HCT116 (cell line): ENCODE data around the gene RAB37. TPM values are rescaled to one million over a fixed set of nuclear protein-coding genes. Genes with fewer than 3 reads are reported as not detected.

Experiments used
- ATAC-seq: fragments of 200-7000 bp; cut with Tn5 transposase; 2 replicates; pipeline ENCODE4 v1.9.1; 2020; ENCODE audit warnings: mild to moderate bottlenecking, moderate library complexity
- BruUV-seq: library from RNA; stranded (reverse); fragments of 400-500 nt; replicated peaks from 2 replicates; lab custom pipeline; 2021; lab: Mats Ljungman, UMichigan
- CTCF ChIA-PET: fragments of 300-600 bp; sonication (Branson Sonifier 250); formaldehyde crosslinking; loops from one replicate; lab custom pipeline; 2021; ENCODE audit warnings: antibody characterized with exemption; lab: Charles Lee
- POLR2A ChIA-PET: fragments of 300-600, 350-600 bp; sonication (Branson Sonifier 250); formaldehyde crosslinking; loops from one replicate; lab custom pipeline; 2021; ENCODE audit warnings: antibody characterized with exemption; lab: Charles Lee
- RAD21 ChIA-PET, 2 experiments: fragments of 300-600 bp; sonication (Branson Sonifier 250); formaldehyde crosslinking; loops; one replicate each; lab custom pipeline; 2023; ENCODE audit warnings: low total read pairs in 2 of 2; ENCODE audit not compliant: uncharacterized antibody in 2 of 2, unreplicated experiment in 2 of 2, low non-redundant PET in 1 of 2; lab: Charles Lee
- DNase-seq: peaks from one replicate; pipeline ENCODE4 v3.0.0-alpha.2; 2010; ENCODE audit warnings: low read depth, low spot score
- H2AFZ ChIP-seq: fragments of 200-600 bp; shearing (Covaris generic), sonication (generic); 2 replicates; pipeline ENCODE4 v1.6.1; 2017; ENCODE audit warnings: low read depth, mixed run types, mixed read lengths, antibody characterized with exemption, low read length; ENCODE audit not compliant: poor library complexity, severe bottlenecking
- H3K27ac ChIP-seq: 2 replicates; pipeline ENCODE4 v1.5.1; 2012; ENCODE audit warnings: low read depth, low read length
- H3K27me3 ChIP-seq: fragments of 200-600 bp; sonication (generic); 2 replicates; pipeline ENCODE4 v1.6.1; 2016; ENCODE audit warnings: mixed run types, low read length, mixed read lengths; ENCODE audit not compliant: insufficient read depth
- H3K36me3 ChIP-seq, 2 experiments: fragments of 200-500 bp in 1 of 2; fragments of 200-600 bp in 1 of 2; sonication (Bioruptor generic) in 1 of 2; sonication (generic) in 1 of 2; 2 replicates each; pipeline versions ENCODE4 v1.5.1 to v1.6.1; 2014 to 2016; ENCODE audit warnings: low read length in 2 of 2, inconsistent platforms in 1 of 2, mixed read lengths in 1 of 2, mixed run types in 1 of 2; ENCODE audit not compliant: insufficient read depth in 2 of 2, control insufficient read depth in 1 of 2
- H3K4me1 ChIP-seq, 2 experiments: fragments of 200-600 bp in 1 of 2; sonication (generic) in 1 of 2; 2 replicates each; pipeline versions ENCODE4 v1.5.1 to v1.6.1; 2012 to 2017; ENCODE audit warnings: low read length in 2 of 2, inconsistent platforms in 1 of 2, mild to moderate bottlenecking in 1 of 2, mixed read lengths in 1 of 2, mixed run types in 1 of 2, moderate library complexity in 1 of 2; ENCODE audit not compliant: insufficient read depth in 2 of 2, control insufficient read depth in 1 of 2
- H3K4me2 ChIP-seq: fragments of 200-600 bp; sonication (generic); 2 replicates; pipeline ENCODE4 v1.6.1; 2017; ENCODE audit warnings: mixed run types, low read length, mixed read lengths
- H3K4me3 ChIP-seq, 2 experiments: fragments of 200-600 bp in 1 of 2; sonication (generic) in 1 of 2; replicated peaks in 1 of 2; 2 replicates each; pipeline ENCODE4 v1.5.1; 2011 to 2016; ENCODE audit warnings: low read length in 2 of 2, control low read depth in 1 of 2, low read depth in 1 of 2, mild to moderate bottlenecking in 1 of 2, mixed read lengths in 1 of 2, mixed run types in 1 of 2
- H3K79me2 ChIP-seq: fragments of 200-600 bp; sonication (generic); 2 replicates; pipeline ENCODE4 v1.6.1; 2017; ENCODE audit warnings: mild to moderate bottlenecking, mixed run types, low read length, moderate library complexity, mixed read lengths; ENCODE audit not compliant: insufficient read depth
- H3K9ac ChIP-seq: fragments of 200-600 bp; sonication (generic); 2 replicates; pipeline ENCODE4 v1.6.1; 2016; ENCODE audit warnings: low read length, mixed read lengths
- H3K9me2 ChIP-seq: fragments of 200-600 bp; sonication (generic), shearing (Covaris generic); 2 replicates; pipeline ENCODE4 v1.6.1; 2017; ENCODE audit warnings: mixed run types, mild to moderate bottlenecking, moderate library complexity; ENCODE audit not compliant: insufficient read depth
- H3K9me3 ChIP-seq, 2 experiments: fragments of 200-500 bp in 1 of 2; fragments of 200-600 bp in 1 of 2; sonication (Bioruptor generic) in 1 of 2; sonication (generic) in 1 of 2; 2 replicates each; pipeline ENCODE4 v1.6.1; 2014 to 2017; ENCODE audit warnings: low read length in 2 of 2, mixed read lengths in 2 of 2, inconsistent platforms in 1 of 2, low read depth in 1 of 2, mild to moderate bottlenecking in 1 of 2, mixed run types in 1 of 2, moderate library complexity in 1 of 2; ENCODE audit not compliant: control insufficient read depth in 1 of 2, insufficient read depth in 1 of 2
- H4K20me1 ChIP-seq: fragments of 200-600 bp; sonication (generic), shearing (Covaris generic); 2 replicates; pipeline ENCODE4 v1.6.1; 2017; ENCODE audit warnings: mixed run types, mild to moderate bottlenecking, moderate library complexity; ENCODE audit not compliant: insufficient read depth
- POLR2AphosphoS5 ChIP-seq: IDR thresholded peaks from 2 replicates; pipeline ENCODE4 v1.6.1; 2011; ENCODE audit warnings: mild to moderate bottlenecking, low read depth, low read length, moderate library complexity
- RAD21 ChIP-seq: IDR thresholded peaks from 2 replicates; pipeline ENCODE4 v1.6.1; 2012; ENCODE audit warnings: low read depth, mild to moderate bottlenecking
- TCF7L2 ChIP-seq: IDR thresholded peaks from 2 replicates; pipeline ENCODE4 v1.7.0; 2011; ENCODE audit warnings: borderline replicate concordance, inconsistent platforms; ENCODE audit not compliant: insufficient read depth, insufficient read length; ENCODE audit errors: extremely low read depth
- intact Hi-C: fragments of 100-400 bp; cut with micrococcal nuclease; formaldehyde crosslinking; loops from 2 replicates; pipeline ENCODE4 v1.10.0; 2022
- total RNA-seq: library from RNA; stranded (reverse); gene quantifications from one replicate; pipeline ENCODE4 v1.2.1, GENCODE V29; 2021; ENCODE audit not compliant: unreplicated experiment
- TF ChIP-seq, protein P1 (sequence below): IDR thresholded peaks from 2 replicates; pipeline ENCODE4 v1.6.1; 2011; ENCODE audit warnings: mild to moderate bottlenecking, low read length, moderate library complexity; ENCODE audit not compliant: insufficient replicate concordance; ENCODE audit errors: extremely low read depth

RAB37 gene
- total RNA-seq, 1 experiment from 2014 or later: 8.2 TPM

DNA sequence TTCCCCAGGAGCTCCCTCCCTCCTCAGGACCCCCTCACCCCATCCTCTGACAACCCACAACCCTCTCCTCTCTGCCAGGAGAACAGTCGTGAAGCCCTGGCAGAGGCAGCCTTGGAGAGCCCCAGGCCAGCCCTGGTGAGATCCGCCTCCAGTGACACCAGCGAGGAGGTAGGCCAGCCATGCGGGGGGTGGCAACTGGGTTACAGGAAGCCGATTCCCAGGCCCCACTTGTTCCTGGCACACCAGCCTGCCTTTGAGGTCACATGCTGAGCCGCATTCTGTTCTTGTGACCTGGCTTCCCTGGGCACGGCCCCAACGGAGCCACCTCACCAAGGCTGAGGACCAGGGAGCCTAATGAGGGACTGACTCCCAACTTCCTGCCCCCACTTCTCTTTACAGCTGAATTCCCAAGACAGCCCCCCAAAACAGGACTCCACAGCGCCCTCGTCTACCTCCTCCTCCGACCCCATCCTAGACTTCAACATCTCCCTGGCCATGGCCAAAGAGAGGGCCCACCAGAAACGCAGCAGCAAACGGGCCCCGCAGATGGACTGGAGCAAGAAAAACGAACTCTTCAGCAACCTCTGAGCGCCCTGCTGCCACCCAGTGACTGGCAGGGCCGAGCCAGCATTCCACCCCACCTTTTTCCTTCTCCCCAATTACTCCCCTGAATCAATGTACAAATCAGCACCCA, 31.2 kb downstream of the RAB37 start:
- peak; percentile 11; the same call in 1 of the 2 replicates for ATAC-seq
- Histone ChIP-seq H3K36me3 (peaks cover 15 to 37% of the 10 kb centered on the region in 2 experiments; a peak in 3 of 4 replicates), H3K4me2 (peak overlapping the region; percentile 39), H4K20me1 (no peaks in the 10 kb centered on the region), H3K9me3 (no peaks in the 10 kb centered on the region), H3K9ac (peak overlapping the region; percentile 24; the same call in 1 of the 2 replicates), H2AFZ (no peak overlapping the region), H3K27ac (peak overlapping the region; percentile 9; the same call in 1 of the 2 replicates), H3K9me2 (no peaks in the 10 kb centered on the region), H3K4me1 (peaks cover 3 to 24% of the 10 kb centered on the region in 2 experiments; a peak in 2 of 4 replicates), H3K27me3 (no peaks in the 10 kb centered on the region), H3K79me2 (peaks cover 13% of the 10 kb centered on the region; the same call in 1 of the 2 replicates), H3K4me3 (no peak overlapping the region)
- ChIA-PET POLR2A (no interaction called here), CTCF (interaction anchor here (1.4 kb wide), 1 partner anchor 23 kb away, joined by 3 read pairs; no protein-coding TSS in a partner anchor), RAD21 (no interaction called here)
- DNase-seq: no peak
- TF ChIP-seq RAD21 (no peak), POLR2AphosphoS5 (peak; percentile 23; the same call in 1 of the 2 replicates)
- BruUV-seq: no TSS peak
- intact Hi-C loops: no loop called here

DNA sequence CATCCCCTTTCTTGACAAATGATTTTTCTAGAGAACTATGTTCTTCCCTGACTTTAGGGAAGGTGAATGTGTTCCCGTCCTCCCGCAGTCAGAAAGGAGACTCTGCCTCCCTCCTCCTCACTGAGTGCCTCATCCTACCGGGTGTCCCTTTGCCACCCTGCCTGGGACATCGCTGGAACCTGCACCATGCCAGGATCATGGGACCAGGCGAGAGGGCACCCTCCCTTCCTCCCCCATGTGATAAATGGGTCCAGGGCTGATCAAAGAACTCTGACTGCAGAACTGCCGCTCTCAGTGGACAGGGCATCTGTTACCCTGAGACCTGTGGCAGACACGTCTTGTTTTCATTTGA, 31.7 kb downstream of the RAB37 start:
- ATAC-seq (no peak; the same call in 1 of the 2 replicates), DNase-seq (no peak)
- ChIA-PET CTCF (interaction anchor here (1.2 to 4.8 kb wide), 3 partner anchors 23 to 111 kb away, joined by 5 to 55 read pairs (median 7); partner anchors contain the start of gene RAB37), POLR2A (interaction anchor here (2.3 kb wide), 1 partner anchor 9 kb away, joined by 7 read pairs; no protein-coding TSS in a partner anchor), RAD21 (no interaction called here)
- TSS peak; percentile 50 for BruUV-seq
- H3K4me2 ChIP-seq: no peak overlapping the region
- H3K27ac ChIP-seq: no peak overlapping the region
- H3K9ac ChIP-seq: 0 out of 2 replicates have a peak overlapping the region, but pooled peaks have one; percentile 24
- peaks cover 3 to 24% of the 10 kb centered on the region in 2 experiments; a peak in 2 of 4 replicates for H3K4me1 ChIP-seq
- intact Hi-C loops: no loop called here
- H2AFZ ChIP-seq: no peak overlapping the region
- no peaks in the 10 kb centered on the region for H3K9me2 ChIP-seq
- no peaks in the 10 kb centered on the region for H4K20me1 ChIP-seq
- no peaks in the 10 kb centered on the region for H3K27me3 ChIP-seq
- peaks cover 18% of the 10 kb centered on the region; the same call in 1 of the 2 replicates for H3K79me2 ChIP-seq
- no peak overlapping the region for H3K4me3 ChIP-seq
- TF ChIP-seq, protein P1, sequence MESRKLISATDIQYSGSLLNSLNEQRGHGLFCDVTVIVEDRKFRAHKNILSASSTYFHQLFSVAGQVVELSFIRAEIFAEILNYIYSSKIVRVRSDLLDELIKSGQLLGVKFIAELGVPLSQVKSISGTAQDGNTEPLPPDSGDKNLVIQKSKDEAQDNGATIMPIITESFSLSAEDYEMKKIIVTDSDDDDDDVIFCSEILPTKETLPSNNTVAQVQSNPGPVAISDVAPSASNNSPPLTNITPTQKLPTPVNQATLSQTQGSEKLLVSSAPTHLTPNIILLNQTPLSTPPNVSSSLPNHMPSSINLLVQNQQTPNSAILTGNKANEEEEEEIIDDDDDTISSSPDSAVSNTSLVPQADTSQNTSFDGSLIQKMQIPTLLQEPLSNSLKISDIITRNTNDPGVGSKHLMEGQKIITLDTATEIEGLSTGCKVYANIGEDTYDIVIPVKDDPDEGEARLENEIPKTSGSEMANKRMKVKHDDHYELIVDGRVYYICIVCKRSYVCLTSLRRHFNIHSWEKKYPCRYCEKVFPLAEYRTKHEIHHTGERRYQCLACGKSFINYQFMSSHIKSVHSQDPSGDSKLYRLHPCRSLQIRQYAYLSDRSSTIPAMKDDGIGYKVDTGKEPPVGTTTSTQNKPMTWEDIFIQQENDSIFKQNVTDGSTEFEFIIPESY: no peak
- no peak for TF ChIP-seq TCF7L2
- no peaks in the 10 kb centered on the region for H3K9me3 ChIP-seq
- H3K36me3 ChIP-seq: peaks cover 19 to 42% of the 10 kb centered on the region in 2 experiments; a peak in 3 of 4 replicates
